Glomerular visceral epithelial cell (primary cell): ENCODE data around the gene BIRC5.
"Not testable (repeated sequence)": the region's sequence is repeated elsewhere in the genome, so short reads cannot be mapped to it uniquely, and the experiment has no call there.

ENCODE experiments used
- DNase-seq: peaks from one replicate; pipeline ENCODE4 v3.0.0-alpha.2; 2016; ENCODE audit errors: extremely low spot score

BIRC5 gene

DNA sequence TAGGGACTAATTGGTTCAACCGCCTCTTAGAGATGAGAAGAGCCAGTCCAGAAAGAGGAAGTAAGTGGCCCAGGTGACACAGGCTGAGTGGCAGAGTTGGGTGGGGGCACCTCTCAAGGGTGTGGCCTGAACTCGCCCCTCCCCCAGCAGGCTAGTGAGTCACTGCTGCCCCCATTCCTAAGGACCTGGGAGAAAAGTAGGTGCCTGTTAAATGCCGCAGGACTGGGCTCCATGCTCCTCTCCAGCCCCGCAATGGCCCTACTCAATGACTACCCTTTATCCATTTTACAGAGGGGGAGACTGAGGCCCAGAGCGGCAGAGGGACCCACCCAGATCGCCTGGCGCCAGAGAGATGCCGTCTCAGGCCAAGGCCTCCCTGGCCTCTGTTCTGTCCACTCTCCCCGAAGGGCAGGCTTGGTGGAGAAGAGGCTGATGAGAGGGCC, 25.5 kb downstream of the BIRC5 start:
- DNase-seq, result no peak

DNA sequence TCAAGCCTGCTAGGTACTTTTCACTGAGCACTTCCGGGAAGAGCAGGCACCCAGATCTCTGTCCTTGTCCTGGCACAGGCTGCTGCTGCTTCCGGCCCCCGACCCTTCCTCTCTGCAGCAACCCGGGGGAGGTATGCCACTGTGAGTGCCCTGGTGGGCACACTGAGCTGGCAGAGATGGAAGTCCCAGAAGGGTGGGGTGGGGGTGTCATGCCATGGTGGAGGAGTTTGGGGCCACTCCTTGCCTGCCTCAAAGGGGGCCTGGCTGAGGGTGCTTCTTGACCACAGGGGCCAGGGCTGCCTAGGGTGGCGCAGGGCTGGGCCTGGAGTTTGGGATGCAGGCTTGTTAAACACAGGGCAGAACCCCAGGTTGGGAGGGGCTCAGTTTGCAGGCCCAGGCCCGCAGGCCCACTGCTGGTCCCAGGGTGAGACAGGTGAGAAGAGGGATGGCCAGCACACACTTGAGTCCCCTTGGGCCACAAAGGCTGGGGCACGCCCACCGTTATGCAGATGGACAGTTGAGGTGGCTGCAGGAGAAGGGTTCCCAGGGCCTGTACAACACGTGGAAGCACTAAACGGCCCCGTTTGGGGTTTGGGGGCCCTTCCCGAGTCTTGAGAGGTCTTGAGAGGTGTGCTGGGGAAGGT, 26.1 kb downstream of the BIRC5 start:
- no peak for DNase-seq

DNA sequence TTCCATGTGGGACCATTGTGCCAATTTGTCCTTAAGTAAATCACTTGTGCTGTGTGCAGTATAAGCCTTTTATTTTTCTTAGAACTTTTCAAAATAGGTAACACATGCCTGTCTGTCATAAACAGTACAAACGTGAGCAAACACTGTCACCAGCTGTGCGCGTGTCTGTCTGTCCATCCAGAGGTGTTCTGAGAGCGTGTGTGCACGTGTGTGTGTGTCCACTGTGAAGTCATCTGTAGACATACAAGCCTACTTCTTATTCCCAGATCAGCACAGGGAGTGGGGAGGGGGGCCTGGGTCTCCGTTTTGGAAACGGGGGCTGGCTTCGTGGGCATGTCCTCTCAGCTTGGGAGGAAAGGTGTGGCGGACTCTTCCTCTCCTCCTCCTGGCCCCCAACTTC, 26.8 kb downstream of the BIRC5 start:
- no peak for DNase-seq

DNA sequence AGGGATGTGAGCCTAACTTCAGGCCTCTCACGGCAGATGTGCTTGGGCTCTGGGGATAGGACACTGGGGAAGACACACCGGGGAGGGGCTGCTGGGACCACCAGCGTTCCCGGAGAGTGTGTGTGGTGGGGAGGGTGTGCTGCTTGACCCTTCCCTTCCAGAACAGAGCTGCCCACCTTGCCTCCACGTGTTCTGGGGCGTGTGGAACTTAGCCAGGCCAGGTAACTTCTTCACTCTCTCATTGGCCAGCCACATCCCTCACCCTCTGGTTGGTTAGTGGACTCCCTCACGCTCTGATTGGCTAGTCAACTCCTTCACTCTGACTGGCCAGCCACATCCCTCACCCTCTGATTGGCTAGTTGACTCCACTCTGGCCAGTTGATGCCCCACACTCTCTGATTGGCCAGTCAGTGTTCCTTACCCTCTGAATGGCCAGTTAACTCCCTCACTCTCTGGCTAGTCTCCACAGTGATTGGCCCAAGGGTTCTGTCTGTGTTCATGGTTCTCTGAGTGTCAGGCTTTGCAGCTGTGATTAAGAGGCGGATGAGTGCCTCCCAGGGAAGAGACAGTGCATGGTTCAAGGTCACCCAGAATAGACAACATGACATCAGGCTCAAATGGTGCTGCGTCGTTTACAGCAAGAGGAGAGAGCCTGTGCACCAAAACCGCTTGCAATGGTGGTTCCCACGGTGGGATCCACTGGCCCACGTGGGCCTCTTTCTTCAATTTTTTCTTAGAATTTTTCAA, 27.4 kb downstream of the BIRC5 start:
- DNase-seq, result peak; percentile 40

DNA sequence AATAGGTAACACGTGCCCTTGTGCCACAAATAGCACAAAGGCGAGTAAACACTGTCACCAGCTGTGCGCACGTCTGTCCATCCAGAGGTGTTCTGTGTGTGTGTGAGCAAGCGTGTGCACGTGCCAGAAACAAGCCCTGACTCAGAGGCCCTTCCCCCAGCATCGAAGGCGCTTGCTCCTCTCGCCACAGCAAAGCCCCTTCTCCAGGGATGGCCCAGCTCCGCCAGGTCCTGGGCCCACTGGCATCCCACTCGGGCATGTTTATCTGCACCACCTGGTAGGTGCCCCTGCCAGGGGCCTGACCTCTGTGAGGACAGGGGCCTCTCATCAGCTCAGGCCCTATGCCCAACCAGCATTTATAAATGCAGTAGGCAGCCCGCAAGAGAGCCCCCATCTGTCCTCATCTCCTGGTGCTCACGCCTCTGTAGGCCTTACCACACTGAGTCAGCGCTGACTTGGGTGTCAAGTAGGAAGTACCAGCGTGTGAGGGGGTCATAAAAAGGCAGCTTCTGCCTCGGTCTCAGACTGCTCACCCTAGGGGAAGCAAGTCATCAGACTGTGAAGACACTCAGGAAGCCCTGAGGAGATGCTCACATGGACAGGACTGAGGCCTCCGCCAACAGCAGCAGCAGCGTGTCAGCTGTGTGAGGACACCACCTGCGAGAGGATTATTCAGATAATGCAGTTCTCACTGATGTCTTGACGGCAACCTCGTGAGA, 28.1 kb downstream of the BIRC5 start:
- peak; percentile 44 for DNase-seq

DNA sequence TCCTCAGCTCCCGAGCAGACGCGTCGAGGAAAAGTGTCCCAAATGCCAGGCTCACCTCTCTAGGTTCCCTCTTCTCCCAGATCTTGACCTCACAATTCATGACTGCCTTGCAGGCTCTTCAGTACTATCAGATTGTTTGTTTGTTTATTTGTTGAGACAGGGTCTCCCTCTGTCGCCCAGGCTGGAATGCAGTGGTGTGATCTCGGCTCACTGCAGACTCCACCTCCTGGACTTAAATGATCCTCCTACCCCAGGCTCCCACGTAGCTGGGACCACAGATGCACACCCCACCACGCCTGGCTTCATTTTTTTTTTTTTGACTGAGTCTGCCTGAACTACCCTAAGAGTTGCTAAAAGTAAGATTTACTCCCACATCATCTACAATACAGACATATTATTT, 33.3 kb downstream of the BIRC5 start:
- DNase-seq, result no peak

DNA sequence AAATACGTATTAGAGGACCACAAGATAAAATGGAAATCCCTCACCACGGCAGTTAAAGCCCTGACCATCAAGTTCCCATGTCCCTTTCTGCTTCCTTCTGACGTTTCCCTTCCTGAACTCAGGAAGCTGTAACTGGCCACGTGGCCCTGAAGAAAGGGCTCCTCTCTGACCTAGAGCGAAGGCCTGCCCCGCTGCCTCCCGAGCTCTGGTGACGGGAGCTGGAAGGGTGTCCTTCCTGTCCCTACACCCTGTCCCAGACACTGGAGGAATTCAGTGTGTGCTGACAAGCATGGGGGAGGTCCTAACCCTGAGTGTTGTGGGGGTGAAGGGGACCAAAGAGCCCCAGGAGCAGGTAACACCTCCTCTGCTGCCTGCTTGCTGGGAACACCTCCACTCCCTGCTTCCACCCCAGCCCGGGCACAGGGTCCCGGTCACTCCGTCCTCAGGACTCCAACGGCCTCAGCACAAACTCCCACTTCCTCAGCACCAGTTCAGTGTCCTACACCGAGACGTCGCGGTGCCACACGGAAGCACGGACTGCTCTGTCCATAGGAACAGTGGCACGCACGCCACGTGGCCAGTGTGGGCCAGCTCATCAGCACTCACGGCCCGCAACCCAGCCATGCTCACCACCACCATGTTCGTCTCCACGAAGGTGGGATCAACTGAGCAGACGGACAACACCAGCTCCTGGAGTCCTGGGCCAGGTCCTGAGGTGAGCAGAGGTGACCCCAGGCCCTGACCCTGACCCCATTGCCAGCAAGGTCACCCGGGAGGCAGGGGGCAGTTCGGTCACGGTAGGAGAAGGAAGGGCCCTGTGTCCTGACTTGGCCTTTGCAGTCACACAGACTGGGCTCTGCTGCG, 34.2 kb downstream of the BIRC5 start:
- no peak for DNase-seq

DNA sequence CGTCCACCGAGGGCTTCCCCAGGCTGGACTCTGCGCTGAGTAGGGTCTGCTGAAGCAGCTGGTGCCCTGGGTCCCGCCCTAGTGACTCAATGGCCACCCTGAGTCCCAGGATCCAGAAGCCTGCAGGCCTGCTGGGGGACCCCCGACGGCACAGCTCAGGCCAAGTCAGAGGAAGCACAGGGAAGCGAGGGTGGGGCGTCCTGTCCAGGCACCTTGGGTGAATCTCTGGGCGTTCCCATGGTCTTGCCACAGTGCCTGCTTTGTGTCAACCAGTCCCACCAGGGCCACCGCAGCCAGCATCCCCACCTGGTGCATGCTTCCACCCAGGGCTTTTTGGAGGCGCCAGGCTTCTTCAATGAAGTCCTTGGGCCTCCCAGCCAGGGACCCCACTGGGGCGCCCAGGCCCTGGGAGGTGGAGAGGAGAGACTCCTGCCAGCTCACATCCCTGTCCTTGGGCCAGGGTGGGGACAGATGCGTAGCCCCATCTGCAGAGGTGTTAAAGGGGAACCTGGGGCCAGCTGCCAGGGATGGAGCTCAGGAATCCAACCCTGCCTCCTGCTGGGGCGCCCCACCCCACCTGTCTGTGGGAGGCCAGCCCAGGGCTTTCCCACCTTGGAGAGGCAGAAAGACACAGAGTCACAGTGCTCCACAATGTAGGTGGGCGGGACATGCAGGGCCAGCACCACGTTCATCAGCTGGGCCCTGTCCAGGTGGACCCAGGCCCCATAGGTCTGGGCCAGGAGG, 35.2 kb downstream of the BIRC5 start:
- no peak for DNase-seq

DNA sequence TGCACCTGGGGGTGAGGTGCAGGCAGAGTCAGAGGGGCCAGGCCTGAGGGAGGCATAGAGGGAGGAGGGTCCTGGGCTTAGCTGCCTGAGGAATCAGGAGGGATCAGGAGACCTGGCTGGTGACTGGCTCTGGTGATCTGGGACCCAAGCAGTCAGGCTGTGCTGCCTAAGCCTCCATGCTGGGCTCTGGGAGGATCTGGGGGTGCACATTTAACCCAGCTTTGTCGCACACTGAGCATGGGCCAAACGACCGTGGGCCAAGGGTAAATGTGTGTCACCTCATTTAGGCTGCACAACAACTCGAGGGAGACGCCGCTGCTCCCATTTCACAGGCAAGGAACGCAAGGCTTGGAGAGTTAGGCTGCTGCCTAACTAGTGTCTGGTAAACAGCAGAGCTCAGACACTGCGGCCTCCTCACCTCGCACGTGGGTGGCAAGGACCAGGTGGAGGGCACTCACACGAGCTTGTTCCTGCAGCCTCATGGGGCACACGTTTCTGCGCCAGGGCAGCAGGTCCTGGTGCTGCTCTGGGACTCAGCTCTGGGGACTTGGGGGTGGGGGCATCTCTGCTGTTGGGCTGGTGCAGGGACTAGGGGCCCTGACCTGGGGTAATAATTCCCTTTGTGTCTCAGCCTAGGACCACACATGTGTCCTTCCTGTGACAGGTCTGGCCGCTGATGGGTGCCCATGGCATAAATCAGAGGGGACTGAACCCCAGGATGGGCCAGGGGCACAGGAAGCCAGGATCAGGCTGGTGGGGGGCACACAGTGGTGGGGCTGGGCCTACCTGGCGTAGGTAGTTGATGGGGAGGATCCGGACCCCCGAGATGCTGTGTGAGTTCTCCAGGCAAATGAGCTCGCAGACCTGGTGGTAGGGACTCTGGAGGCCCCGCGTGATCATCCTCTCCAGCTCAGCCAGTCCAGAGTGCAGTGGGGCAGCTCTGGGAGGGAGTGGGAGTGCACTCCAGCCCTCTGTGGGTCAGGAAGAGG, 36.1 kb downstream of the BIRC5 start:
- DNase-seq, result no peak

DNA sequence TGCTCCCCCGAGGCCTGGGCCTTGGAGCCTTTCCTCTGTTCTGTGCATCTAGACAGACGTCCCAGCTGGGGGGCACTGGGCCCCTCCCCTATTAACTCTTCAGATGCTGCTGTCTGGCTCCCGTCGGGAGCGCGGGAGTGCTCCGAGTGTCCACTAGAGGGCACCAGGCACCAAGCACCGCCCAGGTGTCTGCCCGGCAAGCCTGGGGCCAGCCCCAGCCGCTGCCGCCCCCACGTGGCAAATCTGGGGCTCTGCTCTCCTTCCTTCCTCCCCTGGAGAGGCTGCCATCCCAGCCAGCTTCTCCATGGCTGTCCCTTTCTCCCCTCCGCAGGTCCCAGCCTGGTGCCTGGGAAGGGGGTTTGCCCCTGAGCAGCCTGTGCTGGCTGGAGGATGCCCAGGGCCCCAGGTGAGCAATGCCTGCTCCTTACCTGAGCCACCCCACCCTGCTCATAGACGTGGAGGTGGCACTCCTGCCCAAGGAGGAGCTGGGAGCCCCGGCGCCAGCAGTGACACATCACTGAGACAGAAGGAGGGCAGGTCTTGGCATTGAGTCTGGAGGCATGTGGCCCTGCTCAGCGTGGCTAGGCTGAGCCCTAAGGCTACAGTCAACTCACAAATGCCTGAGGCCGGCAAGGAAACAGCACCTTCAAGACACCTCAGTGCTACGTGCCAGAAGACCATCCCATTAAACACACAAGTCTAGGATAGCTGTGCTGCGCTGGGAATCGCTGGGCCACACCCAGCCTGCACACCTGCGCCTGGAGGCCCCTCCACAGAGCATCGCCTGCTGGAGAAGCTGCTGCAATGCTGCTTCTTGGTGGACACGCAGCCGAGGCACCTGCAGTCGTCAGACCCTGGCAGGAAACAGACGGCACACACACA, 37.1 kb downstream of the BIRC5 start:
- peak; percentile 89 for DNase-seq

DNA sequence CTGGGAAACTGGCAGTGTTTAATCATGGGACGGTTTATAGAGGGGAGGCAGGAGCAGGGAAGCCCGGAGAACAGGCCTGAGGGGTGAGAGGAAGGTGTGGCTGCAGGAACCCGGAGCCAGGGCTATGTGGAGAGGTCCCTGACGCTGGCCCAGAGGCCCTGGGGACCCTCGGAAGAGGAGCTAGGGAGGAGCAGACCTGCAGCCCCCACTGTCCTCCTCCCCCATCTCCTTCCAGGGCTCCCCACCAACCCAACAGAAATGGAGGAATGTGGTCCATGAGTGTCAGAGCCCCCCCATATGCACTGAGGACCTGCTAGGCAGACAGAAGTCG, 37.7 kb downstream of the BIRC5 start:
- no peak for DNase-seq

DNA sequence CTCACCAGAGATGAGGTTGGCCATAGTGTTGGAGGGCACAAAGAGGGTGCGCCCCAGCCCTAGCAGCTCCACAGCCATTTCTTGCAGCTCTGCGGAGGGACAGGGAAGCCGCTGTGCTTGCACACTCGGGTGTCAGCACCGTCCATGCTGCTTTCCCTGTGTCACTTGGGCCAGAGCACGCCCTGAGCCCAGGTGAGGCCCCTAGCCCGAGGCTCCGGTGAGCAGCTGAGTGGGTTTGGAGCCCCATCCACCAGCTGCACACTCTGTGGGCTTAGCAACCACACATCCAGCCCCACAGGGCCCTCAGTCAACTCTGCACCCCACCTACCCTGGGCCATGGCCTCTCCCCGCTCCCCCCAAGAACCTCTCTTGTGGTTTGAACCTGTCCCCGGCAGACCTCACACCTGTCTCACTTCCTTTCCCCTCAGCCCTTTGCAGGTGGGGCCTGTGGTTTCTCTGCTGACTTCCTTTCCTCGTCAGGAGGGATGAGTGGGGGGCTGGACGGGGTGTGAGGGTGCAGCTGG, 38.1 kb downstream of the BIRC5 start:
- DNase-seq, result no peak

DNA sequence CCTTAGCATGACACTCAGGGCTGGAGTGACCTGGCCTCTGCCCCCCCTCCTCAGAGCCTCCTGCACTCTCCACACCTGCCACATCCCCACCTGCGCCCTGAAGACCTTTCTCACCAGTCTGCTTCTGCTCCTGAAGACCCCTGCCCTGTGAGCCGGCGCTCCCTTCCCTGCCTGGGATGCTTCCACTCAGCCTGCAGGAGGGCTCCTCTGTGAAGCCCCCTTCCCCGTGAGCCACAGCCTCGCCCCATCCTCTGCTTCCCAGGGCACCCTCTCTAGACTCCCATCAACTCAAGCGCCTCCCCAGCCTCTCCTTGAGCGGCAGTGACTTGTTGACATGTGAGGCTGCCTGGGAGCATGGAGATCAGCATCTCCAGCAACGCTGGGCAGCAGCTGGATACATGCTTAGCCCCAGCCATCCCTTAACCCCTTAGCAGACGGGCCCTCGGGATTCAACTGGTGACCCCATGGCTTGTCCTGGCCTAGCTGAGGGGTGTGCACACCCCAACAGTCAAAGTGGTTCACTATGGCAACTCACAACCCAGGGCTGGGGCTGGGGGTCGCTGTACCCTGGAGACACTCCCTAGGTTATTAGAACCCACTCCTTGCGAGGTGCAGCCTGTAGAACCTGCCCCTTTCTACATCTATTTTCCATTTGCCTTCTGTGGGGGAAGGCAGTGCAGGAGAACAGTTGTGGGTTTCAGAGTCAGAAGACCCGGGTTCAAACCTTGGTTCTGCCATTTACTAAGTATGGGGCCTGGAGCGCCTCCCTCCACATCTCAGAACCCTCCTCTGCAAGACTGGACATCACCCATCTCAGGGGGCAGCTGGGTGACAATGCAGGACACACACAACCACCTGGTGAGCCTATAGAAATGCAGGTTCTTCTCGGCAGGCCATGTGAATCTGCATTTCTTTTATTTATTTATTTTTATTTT, 38.9 kb downstream of the BIRC5 start:
- DNase-seq, result no peak

DNA sequence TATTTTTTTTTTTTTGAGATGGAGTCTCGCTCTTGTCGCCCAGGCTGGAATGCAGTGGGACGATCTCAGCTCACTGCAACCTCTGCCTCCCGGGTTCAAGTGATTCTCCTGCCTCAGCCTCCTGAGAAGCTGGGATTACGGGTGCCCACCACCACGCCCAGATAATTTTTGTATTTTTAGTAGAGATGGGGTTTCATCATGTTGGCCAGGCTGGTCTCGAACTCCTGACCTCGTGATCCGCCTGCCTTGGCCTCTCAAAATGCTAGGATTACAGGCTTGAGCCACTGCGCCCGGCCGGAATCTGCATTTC, 39.5 kb downstream of the BIRC5 start:
- DNase-seq, result not testable (repeated sequence)

DNA sequence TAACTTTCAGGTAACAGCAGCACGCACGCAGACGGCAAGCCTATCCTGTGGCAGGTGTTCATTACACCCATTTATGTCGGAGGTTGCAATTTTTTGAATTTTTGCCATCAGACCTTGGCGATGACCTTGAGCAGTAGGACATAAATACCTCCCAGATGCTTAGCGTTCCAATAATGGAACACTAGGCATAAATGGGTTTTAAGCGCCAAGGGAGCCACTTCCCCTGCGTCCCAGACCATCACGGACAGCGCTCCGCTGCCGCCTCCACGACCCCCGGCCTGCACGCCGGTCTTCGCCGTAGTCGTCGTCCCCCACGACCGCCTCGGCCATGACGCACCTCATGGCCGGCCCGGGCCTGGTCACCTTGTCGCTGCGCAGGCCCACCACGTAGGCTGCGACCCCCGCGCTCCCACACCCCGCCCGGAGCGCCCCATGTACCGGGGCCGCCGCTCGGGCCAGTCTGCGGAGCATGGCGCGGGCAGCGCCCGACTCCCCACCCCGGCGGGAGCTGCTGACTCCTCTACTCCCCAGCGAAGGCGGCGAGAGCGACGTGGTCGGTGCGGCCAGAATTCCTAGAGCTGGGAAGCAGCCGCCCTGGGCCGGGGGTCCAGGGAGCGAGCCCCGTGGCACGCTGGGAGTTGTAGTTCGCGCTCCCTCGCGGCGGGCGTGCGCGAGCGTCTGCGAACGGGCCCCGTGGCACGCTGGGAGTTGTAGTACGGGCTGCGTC, 40.1 kb downstream of the BIRC5 start:
- peak; percentile 81 for DNase-seq

DNA sequence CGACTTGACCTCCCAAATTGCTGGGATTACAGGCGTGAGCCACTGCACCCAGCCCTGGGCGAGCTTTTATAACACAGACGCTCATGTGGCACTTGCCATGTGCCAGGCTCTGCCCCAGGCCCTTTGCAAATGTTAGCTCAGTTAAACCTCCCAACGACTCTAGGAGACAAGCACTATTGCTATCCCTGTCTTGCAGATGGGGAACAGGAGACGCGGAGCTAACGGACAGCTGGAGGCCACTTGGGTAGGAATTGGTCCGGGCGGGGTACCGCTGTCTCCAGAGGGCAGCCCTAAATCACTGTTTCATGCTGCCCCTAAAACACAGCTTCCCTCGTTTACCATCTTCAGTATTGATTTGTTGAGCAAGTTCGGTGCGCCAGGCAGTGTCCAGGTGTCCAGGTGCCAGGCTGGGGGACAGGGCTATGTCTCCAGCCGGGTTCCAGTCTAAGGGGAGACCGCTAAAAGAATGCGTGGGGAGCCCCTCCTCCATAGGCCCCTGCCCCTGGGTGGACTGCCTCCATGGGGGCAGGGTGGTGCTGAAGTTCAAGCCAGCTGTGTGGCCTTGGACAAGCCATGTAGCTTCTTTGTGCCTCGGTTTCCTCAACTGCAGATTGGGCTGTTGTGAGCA, 41.1 kb downstream of the BIRC5 start:
- DNase-seq, result no peak
